Heart right ventricle (tissue), 16 donors: ENCODE results near the gene HRNR. TPM values are rescaled to one million over a fixed set of nuclear protein-coding genes. Genes with fewer than 3 reads are reported as not detected.

Source experiments
- ATAC-seq, 8 donors: fragments of 200-7000 bp; cut with Tn5 transposase; one replicate each; pipeline ENCODE4 v1.9.1; 2020; ENCODE audit warnings: mild to moderate bottlenecking in 8 of 8, moderate library complexity in 8 of 8, moderate number of reproducible peaks in 1 of 8
- DNase-seq, 2 donors: peaks; one replicate each; pipeline ENCODE4 v3.0.0-alpha.2; 2020
- H3K27ac ChIP-seq, 10 donors: fragments of 200-600 bp; sonication (generic) in 2 of 10; one replicate each; pipeline versions ENCODE4 v1.5.0 to v1.8.0; 2020 to 2022; ENCODE audit warnings: mild to moderate bottlenecking in 3 of 10
- H3K27me3 ChIP-seq, 7 donors: fragments of 200-600 bp; one replicate each; pipeline ENCODE4 v1.8.0; 2021 to 2022; ENCODE audit warnings: mild to moderate bottlenecking in 2 of 7
- H3K36me3 ChIP-seq, 9 donors: fragments of 200-600 bp; sonication (generic) in 1 of 9; one replicate each; pipeline versions ENCODE4 v1.5.0 to v1.8.0; 2020 to 2022; ENCODE audit warnings: mild to moderate bottlenecking in 2 of 9
- H3K4me1 ChIP-seq, 9 donors: fragments of 200-600 bp; sonication (generic) in 1 of 9; one replicate each; pipeline versions ENCODE4 v1.5.0 to v1.8.0; 2020 to 2022; ENCODE audit warnings: mild to moderate bottlenecking in 4 of 9
- H3K4me3 ChIP-seq, 10 donors: fragments of 200-600 bp; sonication (generic) in 2 of 10; one replicate each; pipeline versions ENCODE4 v1.5.0 to v1.8.0; 2020 to 2022; ENCODE audit warnings: mild to moderate bottlenecking in 7 of 10, moderate library complexity in 2 of 10
- H3K9me3 ChIP-seq, 11 donors: fragments of 200-600 bp in 10 of 11; sonication (generic) in 2 of 11; one replicate each; pipeline versions ENCODE4 v1.5.0 to v1.8.0; 2013 to 2022; ENCODE audit warnings: mild to moderate bottlenecking in 2 of 11, control low read depth in 1 of 11, moderate library complexity in 1 of 11
- CTCF ChIP-seq, 9 donors: fragments of 200-600 bp; sonication (generic) in 2 of 9; IDR thresholded peaks; one replicate each; pipeline versions ENCODE4 v1.5.0 to v1.8.0; 2021 to 2022; ENCODE audit warnings: antibody characterized with exemption in 9 of 9, mild to moderate bottlenecking in 5 of 9, moderate library complexity in 1 of 9
- WGBS, 2 donors: extraction: QIAGEN DNeasy Blood & Tissue Kit; methylation state at CpG; one replicate each; pipeline ENCODE4 v1.1.7; 2013; ENCODE audit warnings: inconsistent platforms in 1 of 2; 5-methylcytosine and 5-hydroxymethylcytosine counted together
- intact Hi-C, 10 donors: fragments of 100-400 bp; cut with DNase I; formaldehyde crosslinking; loops; one replicate each; pipeline versions ENCODE4 v1.11.1 to v1.14.2; 2022
- polyA plus RNA-seq, 2 donors: library from polyadenylated mRNA; stranded (reverse); fragments of 200-250 nt; gene quantifications; one replicate each; pipeline ENCODE4 v1.2.3, GENCODE V29; 2013
- total RNA-seq, 10 donors: library from RNA; stranded (reverse); fragmentation: NEBNext Ultra II Directional in 3 of 10; extraction: Animal tissue kit (Norgen Biotek cat#: 25700) in 3 of 10; gene quantifications; one replicate each; pipeline versions ENCODE4 v1.2.1 to v1.2.4, GENCODE V29; 2021 to 2023
- donor health status: Arrhythmogenic right ventricular cardiomyopathy.
- donor health status: ischemic (EF 13 %, LVEDD 7.1; RV severe dilation, severe dysfunction).
- donor health status: healthy with polysubstance abuse.
- donor health status: DM: no; HTN: yes; CAD: no.
- donor health status: DM: no; HTN: no; CAD: no.
- donor health status: ischemic (EF 25% LVEDD 6.9; RV normal size, moderate dysfunction).
- donor health status: ischemic (EF 25% LVEDD 5.7; RV mildly dilated, moderate dysfunction).
- donor health status: healthy.
- donor health status: DM: yes; HTN: yes; CAD: no.
- donor health status: Ischemic cardiomyopathy.
- donor health status: ischemic (EF 35%, LVEDD 5.7; RV mildly dilated, moderate dysfunction).
- donor health status: nonischemic (EF 11% LVEDD 7.7; RV severe dilation, severe dysfunction).
- donor health status: DM: yes; HTN: yes; CAD: no.
- donor health status: PGD.
- donor health status: ischemic (EF 29% LVEDD 5.4; RV normal size, mild dysfunction).
- donor health status: nonischemic (EF 23%, LVEDD 6.1; RV moderate dilation, normal function).

Gene HRNR
- total and polyA plus RNA-seq, 12 donors = 0.07 TPM; not detected in 11

GRCh38 chr1:152162792-152163463 lies 61.1 kb downstream of the HRNR start:
- no peak for TF ChIP-seq CTCF (IDR thresholded peaks at IDR 0.05)
- 12 to 20% methylated on average over 1 of the region's 1 CpG for WGBS, 2 donors
- ATAC-seq = peak in 2 of 8 donors; percentile 14 to 75
- no peak for DNase-seq
- H3K36me3 ChIP-seq = no peaks in the 10 kb centered on the region
- H3K27me3 ChIP-seq = no peaks in the 10 kb centered on the region
- H3K9me3 ChIP-seq = no peaks in the 10 kb centered on the region
- H3K4me1 ChIP-seq = peaks cover 0 to 50% (median 5%) of the 10 kb centered on the region in 9 donors
- no peak overlapping the region for H3K27ac ChIP-seq
- intact Hi-C loops = no loop called here
- H3K4me3 ChIP-seq = no peak overlapping the region

Other genes with a start within 250 kb of the HRNR start
- 100 to 1,000 TPM in 9 of 10 donors, 10 to 100 TPM in 1; 71.3 to 519 (median 235) TPM for gene S100A10, start 230.3 kb downstream of the HRNR start, total RNA-seq
- gene S100A10, start 230.3 kb downstream of the HRNR start, polyA plus RNA-seq = 100 to 1,000 TPM; 319 to 412 TPM
- gene S100A11, start 187.2 kb downstream of the HRNR start, total RNA-seq = 100 to 1,000 TPM in 2 of 10 donors, 10 to 100 TPM in 8; 41.4 to 215 (median 51.6) TPM
- 100 to 1,000 TPM; 477 to 593 TPM for gene S100A11, start 187.2 kb downstream of the HRNR start, polyA plus RNA-seq
- gene TCHHL1, start 135.1 kb downstream of the HRNR start, total RNA-seq = not detected
- gene TCHHL1, start 135.1 kb downstream of the HRNR start, polyA plus RNA-seq = not detected
- under 1 TPM in 2 of 10 donors, not detected in 8; 0.05 to 0.07 TPM for gene TCHH, start 108.7 kb downstream of the HRNR start, total RNA-seq
- gene TCHH, start 108.7 kb downstream of the HRNR start, polyA plus RNA-seq = under 1 TPM in 1 of 2 donors, not detected in 1; 0.01 TPM
- gene RPTN, start 65.0 kb downstream of the HRNR start, total RNA-seq = not detected
- not detected for gene RPTN, start 65.0 kb downstream of the HRNR start, polyA plus RNA-seq
- gene FLG, start 101.0 kb upstream of the HRNR start, total RNA-seq = under 1 TPM in 2 of 10 donors, not detected in 8; 0.02 to 0.04 TPM
- gene FLG, start 101.0 kb upstream of the HRNR start, polyA plus RNA-seq = under 1 TPM; under 0.01 TPM
- gene FLG2, start 135.8 kb upstream of the HRNR start, total RNA-seq = not detected
- not detected for gene FLG2, start 135.8 kb upstream of the HRNR start, polyA plus RNA-seq
- gene CRNN, start 190.1 kb upstream of the HRNR start, total RNA-seq = not detected
- under 1 TPM in 1 of 2 donors, not detected in 1; 0.62 TPM for gene CRNN, start 190.1 kb upstream of the HRNR start, polyA plus RNA-seq